Neural cell (in vitro differentiated cells): Measurements from ENCODE around the gene ASIP. TPM values are rescaled to one million over a fixed set of nuclear protein-coding genes. Genes with fewer than 3 reads are reported as not detected.

Experiments used
- H2AFZ ChIP-seq: fragments of 200-600, 300-800 bp; sonication (generic), shearing (Covaris generic); 2 replicates; pipeline ENCODE4 v1.6.0; 2014; ENCODE audit warnings: low read depth, mild to moderate bottlenecking, antibody characterized with exemption, low read length, moderate library complexity
- H3F3A ChIP-seq: fragments of 200-600 bp; shearing (Covaris generic); 2 replicates; pipeline ENCODE4 v1.6.1; 2016; ENCODE audit warnings: mild to moderate bottlenecking, moderate library complexity, mixed read lengths, antibody characterized with exemption, low read length; ENCODE audit not compliant: insufficient read depth, poor library complexity, severe bottlenecking
- H3K27ac ChIP-seq: fragments of 200-600, 300-800 bp; sonication (generic), shearing (Covaris generic); 2 replicates; pipeline ENCODE4 v1.5.1; 2014; ENCODE audit warnings: mild to moderate bottlenecking, low read length, moderate library complexity
- H3K27me3 ChIP-seq: fragments of 300-800, 200-600 bp; sonication (generic), shearing (Covaris generic); 2 replicates; pipeline ENCODE4 v1.6.0; 2014; ENCODE audit warnings: mild to moderate bottlenecking, low read depth, low read length, moderate library complexity; ENCODE audit not compliant: insufficient read depth
- H3K36me3 ChIP-seq: fragments of 300-800, 200-600 bp; sonication (generic), shearing (Covaris generic); 2 replicates; pipeline ENCODE4 v1.5.1; 2014; ENCODE audit warnings: mild to moderate bottlenecking, antibody characterized with exemption, low read length, moderate library complexity; ENCODE audit not compliant: insufficient read depth
- H3K4me2 ChIP-seq: fragments of 300-800, 200-600 bp; sonication (generic), shearing (Covaris generic); 2 replicates; pipeline ENCODE4 v1.6.0; 2014; ENCODE audit warnings: mild to moderate bottlenecking, low read length
- H3K4me3 ChIP-seq: fragments of 300-800, 200-600 bp; sonication (generic), shearing (Covaris generic); 2 replicates; pipeline ENCODE4 v1.5.1; 2014; ENCODE audit warnings: mild to moderate bottlenecking, low read length, moderate library complexity
- H3K79me2 ChIP-seq: fragments of 200-600 bp; shearing (Covaris generic); replicated peaks from 2 replicates; pipeline ENCODE4 v1.6.0; 2014; ENCODE audit warnings: mild to moderate bottlenecking, low read length, moderate library complexity; ENCODE audit not compliant: insufficient read depth
- H3K9ac ChIP-seq: fragments of 300-800, 200-600 bp; sonication (generic), shearing (Covaris generic); 2 replicates; pipeline ENCODE4 v1.6.1; 2016; ENCODE audit warnings: mild to moderate bottlenecking, low read length, mixed read lengths
- H3K9me2 ChIP-seq: fragments of 200-600 bp; shearing (Covaris generic); 2 replicates; pipeline ENCODE4 v1.6.1; 2016; ENCODE audit warnings: mild to moderate bottlenecking, low read length, mixed read lengths; ENCODE audit not compliant: insufficient read depth
- H3K9me3 ChIP-seq: fragments of 200-600, 300-800 bp; sonication (generic), shearing (Covaris generic); 2 replicates; pipeline ENCODE4 v1.6.1; 2016; ENCODE audit warnings: mild to moderate bottlenecking, mixed run types, low read length, moderate library complexity, mixed read lengths
- H4K20me1 ChIP-seq: fragments of 200-600 bp; shearing (Covaris generic); 2 replicates; pipeline ENCODE4 v1.6.1; 2016; ENCODE audit warnings: mild to moderate bottlenecking, mixed run types; ENCODE audit not compliant: insufficient read depth
- EP300 ChIP-seq: fragments of 450-650 bp; conservative IDR thresholded peaks from 2 replicates; pipeline ENCODE4 v1.6.1; 2014; ENCODE audit warnings: antibody characterized with exemption, mild to moderate bottlenecking, moderate library complexity; ENCODE audit not compliant: poor library complexity, severe bottlenecking
- EZH2 ChIP-seq: fragments of 200-600, 300-800 bp; shearing (Covaris generic), sonication (generic); IDR thresholded peaks from 2 replicates; pipeline ENCODE4 v1.6.1; 2014; ENCODE audit warnings: antibody characterized with exemption, low read length, borderline replicate concordance, mild to moderate bottlenecking; ENCODE audit not compliant: insufficient read depth, poor library complexity, severe bottlenecking
- MXI1 ChIP-seq: fragments of 450-650 bp; conservative IDR thresholded peaks from 2 replicates; pipeline ENCODE4 v1.6.1; 2014; ENCODE audit warnings: antibody characterized with exemption, mild to moderate bottlenecking; ENCODE audit not compliant: poor library complexity, severe bottlenecking
- POLR2AphosphoS5 ChIP-seq: IDR thresholded peaks from 2 replicates; pipeline ENCODE4 v1.6.1; 2012
- RAD21 ChIP-seq: fragments of 450-650 bp; conservative IDR thresholded peaks from 2 replicates; pipeline ENCODE4 v1.6.1; 2014; ENCODE audit warnings: antibody characterized with exemption, mild to moderate bottlenecking, moderate library complexity
- SMC3 ChIP-seq: fragments of 450-650 bp; conservative IDR thresholded peaks from 2 replicates; pipeline ENCODE4 v1.6.1; 2014; ENCODE audit warnings: antibody characterized with exemption, mild to moderate bottlenecking, moderate library complexity; ENCODE audit not compliant: poor library complexity
- TAF1 ChIP-seq: IDR thresholded peaks from 2 replicates; pipeline ENCODE4 v1.6.1; 2012; ENCODE audit warnings: low read depth
- polyA plus RNA-seq: library from polyadenylated mRNA; depleted of rRNA; stranded (reverse); fragments of >200 nt; gene quantifications from 2 replicates; pipeline ENCODE4 v1.2.3, GENCODE V29; 2014
- TF ChIP-seq, protein P1 (sequence below): IDR thresholded peaks from 2 replicates; pipeline ENCODE4 v1.6.1; 2012; ENCODE audit warnings: borderline replicate concordance
- TF ChIP-seq, protein P2 (sequence below): fragments of 450-650 bp; IDR thresholded peaks from 2 replicates; pipeline ENCODE4 v1.5.1; 2014; ENCODE audit warnings: antibody characterized with exemption, mild to moderate bottlenecking, moderate library complexity; ENCODE audit not compliant: poor library complexity, severe bottlenecking

The ASIP gene
- polyA plus RNA-seq, 1 donor from 2014 or later = not detected

DNA sequence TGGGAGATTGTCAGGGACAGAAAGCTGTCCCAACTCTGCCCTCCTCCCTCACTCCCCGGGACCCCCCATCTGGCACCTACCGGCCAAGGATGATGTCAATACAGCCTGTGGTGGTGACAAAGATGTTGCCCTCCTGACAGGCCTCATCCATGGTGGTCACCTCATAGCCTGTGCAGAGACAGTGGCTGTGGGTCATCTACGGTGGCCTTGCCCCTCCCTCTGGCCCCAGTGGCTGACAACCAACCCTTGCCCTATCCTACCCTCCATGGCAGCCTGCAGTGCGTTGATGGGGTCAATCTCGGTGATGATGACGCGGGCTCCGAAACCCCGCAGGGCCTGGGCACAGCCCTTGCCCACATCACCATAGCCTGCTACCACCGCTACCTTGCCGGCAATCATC is 49.2 kb downstream of the ASIP start:
- Histone ChIP-seq H3K79me2 (no peaks in the 10 kb centered on the region), H3K4me3 (no peak overlapping the region)
- no peak for TF ChIP-seq SMC3

DNA sequence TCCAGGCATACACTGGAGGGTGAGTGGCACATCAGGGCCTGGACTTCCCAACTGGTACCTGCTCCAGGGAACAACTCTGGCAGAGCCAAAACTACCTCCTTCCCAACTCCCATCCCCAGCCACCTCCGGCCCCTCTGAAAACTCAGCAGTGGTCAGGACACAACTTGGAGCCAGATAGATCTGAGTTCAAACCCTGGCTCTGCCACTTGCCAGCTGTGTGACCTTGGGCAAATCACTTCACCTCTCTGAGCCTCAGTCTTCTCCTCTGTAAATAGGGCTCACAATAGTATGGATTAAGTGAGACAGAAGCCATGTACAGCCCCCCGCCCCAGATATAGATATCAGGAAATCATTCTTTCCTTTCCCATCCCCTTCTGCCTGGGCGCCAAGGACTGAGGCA is 51.3 kb downstream of the ASIP start:
- no peak overlapping the region for H3K27ac ChIP-seq

More for the DNA sequence above, 49.2 kb downstream of the ASIP start:
- H3K36me3 ChIP-seq = no peaks in the 10 kb centered on the region
- no peaks in the 10 kb centered on the region for H3K9me2 ChIP-seq
- no peaks in the 10 kb centered on the region for H3K27me3 ChIP-seq
- no peaks in the 10 kb centered on the region for H3F3A ChIP-seq
- H3K9ac ChIP-seq = no peak overlapping the region
- no peaks in the 10 kb centered on the region for H3K9me3 ChIP-seq
- H2AFZ ChIP-seq = no peak overlapping the region
- H4K20me1 ChIP-seq = no peaks in the 10 kb centered on the region
- no peak overlapping the region for H3K4me2 ChIP-seq
- no peak overlapping the region for H3K27ac ChIP-seq

GRCh38 chr20:34293119-34293518 is 51.9 kb downstream of the ASIP start:
- Histone ChIP-seq H3K9me3 (no peaks in the 10 kb centered on the region), H3K79me2 (no peaks in the 10 kb centered on the region), H2AFZ (no peak overlapping the region), H3K4me3 (no peak overlapping the region), H3K4me2 (no peak overlapping the region), H4K20me1 (no peaks in the 10 kb centered on the region), H3K27me3 (no peaks in the 10 kb centered on the region), H3K9ac (no peak overlapping the region), H3F3A (no peaks in the 10 kb centered on the region), H3K27ac (no peak overlapping the region), H3K36me3 (no peaks in the 10 kb centered on the region), H3K9me2 (no peaks in the 10 kb centered on the region)
- TF ChIP-seq EZH2 (no peak), EP300 (no peak), MXI1 (no peak), SMC3 (no peak)

More for the DNA sequence above, 51.3 kb downstream of the ASIP start:
- Histone ChIP-seq H4K20me1 (no peaks in the 10 kb centered on the region), H3K9me2 (no peaks in the 10 kb centered on the region), H3K9me3 (no peaks in the 10 kb centered on the region), H3K79me2 (no peaks in the 10 kb centered on the region), H2AFZ (no peak overlapping the region), H3K36me3 (no peaks in the 10 kb centered on the region), H3K4me2 (no peak overlapping the region), H3K4me3 (no peak overlapping the region), H3K27me3 (no peaks in the 10 kb centered on the region), H3K9ac (no peak overlapping the region), H3F3A (no peaks in the 10 kb centered on the region)
- TF ChIP-seq MXI1 (no peak), TAF1 (no peak), EP300 (no peak), RAD21 (no peak), EZH2 (no peak), SMC3 (no peak), POLR2AphosphoS5 (no peak)
- TF ChIP-seq, protein P1, sequence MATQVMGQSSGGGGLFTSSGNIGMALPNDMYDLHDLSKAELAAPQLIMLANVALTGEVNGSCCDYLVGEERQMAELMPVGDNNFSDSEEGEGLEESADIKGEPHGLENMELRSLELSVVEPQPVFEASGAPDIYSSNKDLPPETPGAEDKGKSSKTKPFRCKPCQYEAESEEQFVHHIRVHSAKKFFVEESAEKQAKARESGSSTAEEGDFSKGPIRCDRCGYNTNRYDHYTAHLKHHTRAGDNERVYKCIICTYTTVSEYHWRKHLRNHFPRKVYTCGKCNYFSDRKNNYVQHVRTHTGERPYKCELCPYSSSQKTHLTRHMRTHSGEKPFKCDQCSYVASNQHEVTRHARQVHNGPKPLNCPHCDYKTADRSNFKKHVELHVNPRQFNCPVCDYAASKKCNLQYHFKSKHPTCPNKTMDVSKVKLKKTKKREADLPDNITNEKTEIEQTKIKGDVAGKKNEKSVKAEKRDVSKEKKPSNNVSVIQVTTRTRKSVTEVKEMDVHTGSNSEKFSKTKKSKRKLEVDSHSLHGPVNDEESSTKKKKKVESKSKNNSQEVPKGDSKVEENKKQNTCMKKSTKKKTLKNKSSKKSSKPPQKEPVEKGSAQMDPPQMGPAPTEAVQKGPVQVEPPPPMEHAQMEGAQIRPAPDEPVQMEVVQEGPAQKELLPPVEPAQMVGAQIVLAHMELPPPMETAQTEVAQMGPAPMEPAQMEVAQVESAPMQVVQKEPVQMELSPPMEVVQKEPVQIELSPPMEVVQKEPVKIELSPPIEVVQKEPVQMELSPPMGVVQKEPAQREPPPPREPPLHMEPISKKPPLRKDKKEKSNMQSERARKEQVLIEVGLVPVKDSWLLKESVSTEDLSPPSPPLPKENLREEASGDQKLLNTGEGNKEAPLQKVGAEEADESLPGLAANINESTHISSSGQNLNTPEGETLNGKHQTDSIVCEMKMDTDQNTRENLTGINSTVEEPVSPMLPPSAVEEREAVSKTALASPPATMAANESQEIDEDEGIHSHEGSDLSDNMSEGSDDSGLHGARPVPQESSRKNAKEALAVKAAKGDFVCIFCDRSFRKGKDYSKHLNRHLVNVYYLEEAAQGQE = no peak
- TF ChIP-seq, protein P2, sequence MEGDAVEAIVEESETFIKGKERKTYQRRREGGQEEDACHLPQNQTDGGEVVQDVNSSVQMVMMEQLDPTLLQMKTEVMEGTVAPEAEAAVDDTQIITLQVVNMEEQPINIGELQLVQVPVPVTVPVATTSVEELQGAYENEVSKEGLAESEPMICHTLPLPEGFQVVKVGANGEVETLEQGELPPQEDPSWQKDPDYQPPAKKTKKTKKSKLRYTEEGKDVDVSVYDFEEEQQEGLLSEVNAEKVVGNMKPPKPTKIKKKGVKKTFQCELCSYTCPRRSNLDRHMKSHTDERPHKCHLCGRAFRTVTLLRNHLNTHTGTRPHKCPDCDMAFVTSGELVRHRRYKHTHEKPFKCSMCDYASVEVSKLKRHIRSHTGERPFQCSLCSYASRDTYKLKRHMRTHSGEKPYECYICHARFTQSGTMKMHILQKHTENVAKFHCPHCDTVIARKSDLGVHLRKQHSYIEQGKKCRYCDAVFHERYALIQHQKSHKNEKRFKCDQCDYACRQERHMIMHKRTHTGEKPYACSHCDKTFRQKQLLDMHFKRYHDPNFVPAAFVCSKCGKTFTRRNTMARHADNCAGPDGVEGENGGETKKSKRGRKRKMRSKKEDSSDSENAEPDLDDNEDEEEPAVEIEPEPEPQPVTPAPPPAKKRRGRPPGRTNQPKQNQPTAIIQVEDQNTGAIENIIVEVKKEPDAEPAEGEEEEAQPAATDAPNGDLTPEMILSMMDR = no peak
